Activated CD4-positive, alpha-beta T cell treated with anti-CD3 and anti-CD28 coated beads, Interleukin-2, amount 10 ng/mL, durations not matched to agents 24 days and 14 days (primary cell): ENCODE results near the gene ESRRG. TPM values are rescaled to one million over a fixed set of nuclear protein-coding genes. Genes with fewer than 3 reads are reported as not detected.

Source experiments
- DNase-seq: peaks from one replicate; pipeline ENCODE4 v3.0.0; 2022
- H3K27ac Mint-ChIP-seq: one replicate; pipeline ENCODE4 v1.8.0; 2022; ENCODE audit warnings: mild to moderate bottlenecking, mixed read lengths
- H3K27me3 Mint-ChIP-seq: one replicate; pipeline ENCODE4 v1.8.0; 2022; ENCODE audit warnings: mixed read lengths
- H3K36me3 Mint-ChIP-seq: one replicate; pipeline ENCODE4 v1.8.0; 2022; ENCODE audit warnings: low read depth, mild to moderate bottlenecking, mixed read lengths
- H3K4me1 Mint-ChIP-seq: one replicate; pipeline ENCODE4 v1.8.0; 2021; ENCODE audit warnings: mixed read lengths
- H3K4me3 Mint-ChIP-seq: one replicate; pipeline ENCODE4 v1.8.0; 2022; ENCODE audit warnings: mild to moderate bottlenecking, moderate library complexity, mixed read lengths
- H3K9me3 Mint-ChIP-seq: one replicate; pipeline ENCODE4 v1.8.0; 2021; ENCODE audit warnings: mixed read lengths
- intact Hi-C: fragments of 100-400 bp; cut with micrococcal nuclease; formaldehyde crosslinking; loops from one replicate; pipeline ENCODE4 v1.15.1; 2023
- total RNA-seq: library from RNA; stranded (reverse); gene quantifications from 2 replicates; pipeline ENCODE4 v1.2.3, GENCODE V29; 2022

ESRRG gene
- not detected in 2 replicates for total RNA-seq

GRCh38 chr1:216723274-216723780 lies at the start of gene ESRRG:
Gene ESRRG, minus strand, starts transcription at chr1:216723429. Its CDS starts 130 bp downstream, at chr1:216723299.
- intact Hi-C loops: no loop called here
- no peak for DNase-seq
- peaks cover 12% of the 10 kb centered on the region for H3K27me3 Mint-ChIP-seq
- no peaks in the 10 kb centered on the region for H3K36me3 Mint-ChIP-seq
- H3K27ac Mint-ChIP-seq: no peak within 1 kb of the TSS
- H3K4me1 Mint-ChIP-seq: no peaks in the 10 kb centered on the region
- no peak within 1 kb of the TSS for H3K4me3 Mint-ChIP-seq
- no peaks in the 10 kb centered on the region for H3K9me3 Mint-ChIP-seq

DNA sequence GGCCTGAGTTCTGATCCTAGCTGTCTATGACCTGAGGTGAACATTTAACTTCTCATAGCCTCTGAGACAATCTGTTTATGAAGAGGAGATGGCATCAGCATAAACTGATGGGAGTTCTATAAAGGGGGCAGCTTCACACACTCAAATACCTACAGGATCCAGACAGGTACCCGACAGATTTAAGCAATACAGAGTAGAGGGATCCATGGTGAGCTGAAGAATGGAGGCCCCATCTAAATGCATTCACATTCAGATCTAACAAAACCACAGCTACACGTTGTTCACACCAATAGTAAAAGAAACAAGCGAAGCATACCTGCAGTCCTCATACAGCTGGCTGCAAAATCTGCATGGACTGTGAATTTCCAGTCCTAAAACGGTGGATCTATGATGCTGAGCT lies 48.7 kb upstream of the ESRRG start:
- Mint-ChIP-seq H3K27ac (no peak overlapping the region), H3K4me1 (no peaks in the 10 kb centered on the region), H3K27me3 (no peaks in the 10 kb centered on the region), H3K9me3 (no peaks in the 10 kb centered on the region), H3K4me3 (no peak overlapping the region), H3K36me3 (no peaks in the 10 kb centered on the region)
- DNase-seq: no peak
- intact Hi-C loops: no loop called here

GRCh38 chr1:216766633-216767327 lies 43.6 kb upstream of the ESRRG start:
- Mint-ChIP-seq H3K36me3 (no peaks in the 10 kb centered on the region), H3K27me3 (no peaks in the 10 kb centered on the region), H3K4me3 (no peak overlapping the region), H3K27ac (no peak overlapping the region), H3K9me3 (no peaks in the 10 kb centered on the region), H3K4me1 (no peaks in the 10 kb centered on the region)
- DNase-seq: no peak
- intact Hi-C loops: no loop called here

DNA sequence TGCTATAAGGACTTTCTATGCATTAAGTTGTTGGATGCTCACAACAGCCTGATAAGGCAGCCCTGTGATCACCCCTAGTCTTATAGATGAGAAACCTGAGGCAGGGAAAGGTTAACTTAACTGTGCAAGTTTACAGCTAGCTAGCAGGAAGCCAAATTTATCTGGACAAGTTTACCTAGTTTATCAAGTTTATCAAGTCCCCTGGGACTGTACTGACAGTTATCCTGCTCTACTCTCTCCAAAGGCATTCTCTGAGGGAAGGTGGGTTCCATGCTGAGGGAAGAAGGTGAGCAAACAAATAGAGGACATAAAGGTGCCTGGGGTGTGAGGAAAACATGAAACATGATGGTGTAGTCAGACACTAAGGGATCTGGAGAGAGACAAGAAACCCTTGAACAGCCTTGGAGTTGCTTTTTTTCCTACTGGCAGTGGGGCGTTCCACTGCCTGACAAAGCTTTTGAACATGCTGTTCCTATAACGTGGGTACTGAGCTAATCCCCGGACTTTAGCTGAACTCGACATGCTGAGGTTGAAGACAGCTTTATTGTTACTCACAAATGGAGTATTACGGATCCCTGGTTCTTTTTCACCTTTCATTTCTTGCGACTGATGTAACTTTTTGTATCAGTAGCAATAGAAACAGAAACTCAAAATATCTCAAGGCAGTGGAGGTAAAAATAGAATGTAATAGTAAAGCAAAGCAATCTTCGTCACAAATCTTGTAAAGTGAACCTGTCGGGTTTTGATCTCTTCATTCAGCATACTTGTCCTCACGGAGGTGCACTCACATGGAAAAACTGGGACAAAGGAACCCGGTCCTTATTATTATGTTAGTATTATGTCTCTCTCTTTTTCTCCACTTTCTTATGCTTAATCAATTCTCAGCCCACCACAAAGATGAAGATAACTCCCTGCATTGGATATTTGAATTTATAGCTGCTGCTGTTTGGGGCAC lies 42.4 kb upstream of the ESRRG start:
- Mint-ChIP-seq H3K4me3 (no peak overlapping the region), H3K36me3 (no peaks in the 10 kb centered on the region), H3K9me3 (no peaks in the 10 kb centered on the region), H3K27ac (no peak overlapping the region), H3K27me3 (no peaks in the 10 kb centered on the region), H3K4me1 (no peaks in the 10 kb centered on the region)
- DNase-seq: no peak
- intact Hi-C loops: no loop called here

- Mint-ChIP-seq H3K4me3 (no peak overlapping the region), H3K4me1 (no peaks in the 10 kb centered on the region), H3K9me3 (no peaks in the 10 kb centered on the region), H3K27ac (no peak overlapping the region), H3K36me3 (no peaks in the 10 kb centered on the region), H3K27me3 (no peaks in the 10 kb centered on the region)
- intact Hi-C loops: no loop called here
- no peak for DNase-seq
These were observed 34.9 kb upstream of the ESRRG start for GRCh38 chr1:216758161-216758560.

DNA sequence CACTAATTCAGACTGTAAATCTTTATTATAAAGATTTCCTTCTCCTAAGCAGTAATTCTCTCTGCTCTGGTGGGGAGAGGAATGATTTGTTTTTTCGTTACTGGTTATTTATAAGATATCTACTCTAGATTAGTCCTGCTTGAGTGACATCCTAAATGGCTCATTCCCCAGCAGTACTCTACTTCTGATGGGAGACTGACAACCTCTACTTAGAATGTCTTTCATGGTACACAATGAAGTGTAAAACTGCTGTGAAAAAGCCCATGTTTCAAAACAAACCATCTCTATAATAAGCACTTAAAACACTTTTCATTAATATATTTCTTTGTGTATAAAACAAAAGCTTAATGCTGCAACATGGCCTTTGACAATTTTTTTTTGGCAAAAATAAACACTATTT lies 33.9 kb upstream of the ESRRG start:
- Mint-ChIP-seq H3K4me1 (no peaks in the 10 kb centered on the region), H3K4me3 (no peak overlapping the region), H3K9me3 (no peaks in the 10 kb centered on the region), H3K36me3 (no peaks in the 10 kb centered on the region), H3K27me3 (no peaks in the 10 kb centered on the region), H3K27ac (no peak overlapping the region)
- DNase-seq: no peak
- intact Hi-C loops: no loop called here

- no peaks in the 10 kb centered on the region for H3K27me3 Mint-ChIP-seq
- DNase-seq: no peak
- H3K9me3 Mint-ChIP-seq: no peaks in the 10 kb centered on the region
- intact Hi-C loops: no loop called here
- H3K36me3 Mint-ChIP-seq: no peaks in the 10 kb centered on the region
- H3K4me3 Mint-ChIP-seq: no peak overlapping the region
- H3K27ac Mint-ChIP-seq: no peak overlapping the region
- H3K4me1 Mint-ChIP-seq: no peaks in the 10 kb centered on the region
These were observed 27.7 kb upstream of the ESRRG start for GRCh38 chr1:216750961-216751360.

DNA sequence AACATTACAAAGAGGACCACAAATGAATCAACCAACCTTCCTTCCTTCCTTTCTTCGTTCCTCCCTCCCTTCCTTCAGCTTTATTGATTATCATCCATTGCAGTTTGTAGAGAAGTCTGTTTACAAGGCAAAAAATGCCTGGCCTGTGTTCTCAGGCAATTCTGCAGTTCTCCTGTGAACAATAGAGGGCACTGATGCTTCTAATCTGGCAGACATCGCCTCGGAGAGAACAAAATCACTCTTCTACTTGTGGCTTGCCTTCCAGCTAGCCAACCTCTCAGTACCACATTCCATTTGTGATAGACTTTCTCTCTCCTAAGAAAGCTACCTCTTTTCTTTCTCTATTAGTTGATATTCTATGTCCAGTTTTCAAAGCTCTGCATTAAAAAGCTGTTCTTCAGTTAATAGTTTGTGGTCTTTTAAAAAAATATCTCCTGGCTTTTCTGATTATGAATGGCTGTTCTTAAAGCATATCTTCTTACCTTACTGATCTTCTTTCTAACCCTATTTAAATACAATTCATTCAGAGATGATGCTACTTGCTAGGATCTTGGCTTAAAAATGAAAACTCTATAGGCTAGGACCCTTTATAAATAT lies 26.9 kb upstream of the ESRRG start:
- Mint-ChIP-seq H3K4me3 (no peak overlapping the region), H3K27ac (no peak overlapping the region), H3K27me3 (no peaks in the 10 kb centered on the region), H3K36me3 (no peaks in the 10 kb centered on the region), H3K4me1 (no peaks in the 10 kb centered on the region), H3K9me3 (no peaks in the 10 kb centered on the region)
- intact Hi-C loops: no loop called here
- no peak for DNase-seq

DNA sequence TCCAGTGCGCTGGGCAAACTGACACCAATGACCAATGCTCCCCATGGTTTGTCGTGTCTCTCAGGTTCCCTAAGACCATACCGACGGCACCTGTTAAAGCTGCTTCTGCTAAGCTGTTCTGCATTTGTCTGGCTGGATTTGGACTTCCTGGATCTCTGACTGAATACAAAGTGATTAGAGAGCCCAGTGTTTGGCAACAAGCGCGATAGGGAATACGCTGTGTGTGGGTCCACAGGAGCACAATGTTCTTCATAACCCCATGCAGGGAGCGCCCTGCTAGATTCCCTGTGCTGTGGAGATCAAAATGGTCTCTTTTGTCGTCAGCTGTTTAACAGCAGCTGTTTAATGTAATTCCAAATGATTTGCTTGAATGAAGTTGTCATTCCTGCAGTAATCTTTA lies 26.0 kb upstream of the ESRRG start:
- Mint-ChIP-seq H3K36me3 (no peaks in the 10 kb centered on the region), H3K27me3 (no peaks in the 10 kb centered on the region), H3K4me1 (no peaks in the 10 kb centered on the region), H3K27ac (no peak overlapping the region), H3K9me3 (no peaks in the 10 kb centered on the region), H3K4me3 (no peak overlapping the region)
- intact Hi-C loops: no loop called here
- no peak for DNase-seq

GRCh38 chr1:216742625-216743024 lies 19.4 kb upstream of the ESRRG start:
- no peaks in the 10 kb centered on the region for H3K9me3 Mint-ChIP-seq
- H3K4me1 Mint-ChIP-seq: no peaks in the 10 kb centered on the region
- H3K36me3 Mint-ChIP-seq: no peaks in the 10 kb centered on the region
- H3K4me3 Mint-ChIP-seq: no peak overlapping the region
- intact Hi-C loops: no loop called here
- DNase-seq: no peak
- H3K27ac Mint-ChIP-seq: no peak overlapping the region
- H3K27me3 Mint-ChIP-seq: no peaks in the 10 kb centered on the region

GRCh38 chr1:216740331-216740730 lies 17.1 kb upstream of the ESRRG start:
- no peaks in the 10 kb centered on the region for H3K9me3 Mint-ChIP-seq
- intact Hi-C loops: no loop called here
- no peak overlapping the region for H3K27ac Mint-ChIP-seq
- no peak for DNase-seq
- H3K4me3 Mint-ChIP-seq: no peak overlapping the region
- H3K36me3 Mint-ChIP-seq: no peaks in the 10 kb centered on the region
- no peaks in the 10 kb centered on the region for H3K4me1 Mint-ChIP-seq
- no peaks in the 10 kb centered on the region for H3K27me3 Mint-ChIP-seq

DNA sequence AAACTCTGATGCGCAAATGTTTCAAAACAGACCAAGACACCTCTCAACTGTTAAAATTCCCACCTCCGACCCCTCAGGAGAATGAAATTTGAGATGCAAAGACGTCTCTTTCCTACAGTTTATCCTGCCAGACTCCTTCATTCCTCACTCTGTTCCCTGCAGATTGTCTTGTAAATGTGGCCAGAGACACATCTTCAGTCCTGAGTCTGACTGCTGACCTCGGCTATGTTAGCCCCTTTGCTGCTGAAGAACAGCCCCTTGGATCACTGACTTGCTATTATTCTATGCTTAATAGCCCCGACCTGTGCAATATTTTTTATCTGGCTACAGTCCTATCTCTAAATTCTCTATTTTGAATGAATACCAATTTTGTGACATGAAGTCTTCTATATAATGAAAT lies 16.6 kb upstream of the ESRRG start:
- Mint-ChIP-seq H3K36me3 (no peaks in the 10 kb centered on the region), H3K4me1 (no peaks in the 10 kb centered on the region), H3K9me3 (no peaks in the 10 kb centered on the region), H3K4me3 (no peak overlapping the region), H3K27ac (no peak overlapping the region), H3K27me3 (no peaks in the 10 kb centered on the region)
- intact Hi-C loops: no loop called here
- no peak for DNase-seq

DNA sequence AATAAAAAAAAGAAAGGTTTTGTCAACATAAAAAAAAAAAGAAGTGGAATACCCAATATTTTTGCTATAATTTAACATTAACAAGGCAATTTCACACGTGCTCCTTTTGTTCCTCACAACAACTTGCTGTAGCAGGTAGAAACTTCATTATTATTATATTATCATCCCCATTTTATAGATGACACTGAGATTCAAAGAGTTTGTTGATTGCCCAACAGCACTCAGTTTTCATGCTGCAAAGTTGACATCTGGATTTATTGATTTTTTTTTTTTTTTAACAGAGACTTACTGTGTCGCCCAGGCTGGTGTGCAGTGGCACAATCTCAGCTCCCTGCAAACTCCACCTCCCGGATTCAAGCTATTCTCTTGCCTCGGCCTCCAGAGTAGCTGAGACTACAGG lies 8.9 kb upstream of the ESRRG start:
- Mint-ChIP-seq H3K4me1 (no peaks in the 10 kb centered on the region), H3K9me3 (peaks cover 7% of the 10 kb centered on the region), H3K36me3 (no peaks in the 10 kb centered on the region), H3K27me3 (no peaks in the 10 kb centered on the region), H3K4me3 (no peak overlapping the region), H3K27ac (no peak overlapping the region)
- DNase-seq: no peak
- intact Hi-C loops: no loop called here

GRCh38 chr1:216731562-216731961 lies 8.3 kb upstream of the ESRRG start:
- intact Hi-C loops: no loop called here
- H3K4me3 Mint-ChIP-seq: no peak overlapping the region
- peaks cover 7% of the 10 kb centered on the region for H3K9me3 Mint-ChIP-seq
- H3K4me1 Mint-ChIP-seq: no peaks in the 10 kb centered on the region
- no peaks in the 10 kb centered on the region for H3K27me3 Mint-ChIP-seq
- no peak overlapping the region for H3K27ac Mint-ChIP-seq
- H3K36me3 Mint-ChIP-seq: no peaks in the 10 kb centered on the region
- no peak for DNase-seq
